ENCODE results near the gene ICE2.

The ICE2 gene

DNA sequence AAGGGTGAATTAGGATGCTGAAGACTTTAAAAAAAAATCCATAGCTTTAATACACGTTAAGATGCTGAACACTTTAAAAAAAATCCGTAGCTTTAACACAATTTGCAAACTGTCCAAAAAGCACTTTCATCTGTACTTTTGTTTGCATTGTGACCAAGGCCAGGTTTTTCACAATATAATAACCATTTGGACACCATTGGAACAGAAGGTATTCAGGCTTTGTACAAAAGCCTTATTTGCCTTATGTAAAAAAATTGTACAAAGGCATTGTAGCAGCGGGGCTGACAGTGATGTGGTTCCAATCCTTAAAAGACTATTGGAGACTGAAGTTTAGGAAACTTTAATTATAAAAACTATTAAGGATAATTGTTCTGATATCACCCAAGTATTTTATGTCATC, 15.2 kb upstream of the ICE2 start:
- H3K36me3 ChIP-seq (replicated peaks; ENCODE audit: low read depth, low read length), result no peaks in the 10 kb centered on the region
- H4K20me1 ChIP-seq (ENCODE audit: insufficient read depth, low read length), result no peaks in the 10 kb centered on the region
- no peak overlapping the region for H3K4me2 ChIP-seq (ENCODE audit: low read length)
- TF ChIP-seq EZH2phosphoT487 (IDR thresholded peaks at IDR 0.05; ENCODE audit: low read depth), result no peak
- TF ChIP-seq, protein P1, sequence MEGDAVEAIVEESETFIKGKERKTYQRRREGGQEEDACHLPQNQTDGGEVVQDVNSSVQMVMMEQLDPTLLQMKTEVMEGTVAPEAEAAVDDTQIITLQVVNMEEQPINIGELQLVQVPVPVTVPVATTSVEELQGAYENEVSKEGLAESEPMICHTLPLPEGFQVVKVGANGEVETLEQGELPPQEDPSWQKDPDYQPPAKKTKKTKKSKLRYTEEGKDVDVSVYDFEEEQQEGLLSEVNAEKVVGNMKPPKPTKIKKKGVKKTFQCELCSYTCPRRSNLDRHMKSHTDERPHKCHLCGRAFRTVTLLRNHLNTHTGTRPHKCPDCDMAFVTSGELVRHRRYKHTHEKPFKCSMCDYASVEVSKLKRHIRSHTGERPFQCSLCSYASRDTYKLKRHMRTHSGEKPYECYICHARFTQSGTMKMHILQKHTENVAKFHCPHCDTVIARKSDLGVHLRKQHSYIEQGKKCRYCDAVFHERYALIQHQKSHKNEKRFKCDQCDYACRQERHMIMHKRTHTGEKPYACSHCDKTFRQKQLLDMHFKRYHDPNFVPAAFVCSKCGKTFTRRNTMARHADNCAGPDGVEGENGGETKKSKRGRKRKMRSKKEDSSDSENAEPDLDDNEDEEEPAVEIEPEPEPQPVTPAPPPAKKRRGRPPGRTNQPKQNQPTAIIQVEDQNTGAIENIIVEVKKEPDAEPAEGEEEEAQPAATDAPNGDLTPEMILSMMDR (IDR thresholded peaks at IDR 0.05; ENCODE audit: low read depth, low read length), result no peak
- H3K9me3 ChIP-seq (ENCODE audit: insufficient read depth, low read length), result no peaks in the 10 kb centered on the region
- H3K9ac ChIP-seq (ENCODE audit: low read length), result no peak overlapping the region
- H3K4me3 ChIP-seq (ENCODE audit: low read length), result no peak overlapping the region
- H3K79me2 ChIP-seq (ENCODE audit: low read length), result no peaks in the 10 kb centered on the region
- no peak overlapping the region for H3K27ac ChIP-seq (ENCODE audit: low read length)
- no peaks in the 10 kb centered on the region for H3K4me1 ChIP-seq (ENCODE audit: low read length)
- no peaks in the 10 kb centered on the region for H3K27me3 ChIP-seq (ENCODE audit: low read depth, low read length)
- no peak overlapping the region for H2AFZ ChIP-seq (ENCODE audit: low read depth, low read length)

DNA sequence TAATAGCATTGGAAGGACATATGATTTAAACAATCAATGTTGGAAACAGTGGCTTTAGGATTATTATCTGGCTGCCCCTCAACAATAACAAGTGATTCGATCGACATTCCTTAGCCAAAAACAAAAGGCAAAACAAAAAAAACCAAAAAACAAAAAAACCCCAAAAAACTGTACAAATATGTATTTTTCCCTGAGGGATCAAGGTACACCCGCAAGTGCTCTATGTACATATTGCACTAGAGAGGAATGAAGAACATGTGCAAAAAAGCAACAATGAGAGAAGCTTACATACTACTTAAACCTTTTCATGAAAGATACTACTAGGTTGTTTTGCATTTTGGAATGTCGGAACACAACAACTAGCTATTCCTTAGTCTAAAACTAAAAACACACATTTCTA, 14.2 kb upstream of the ICE2 start:
- no peak overlapping the region for H3K4me3 ChIP-seq (ENCODE audit: low read length)
- TF ChIP-seq, protein P1 (IDR thresholded peaks at IDR 0.05; ENCODE audit: low read depth, low read length), result no peak
- TF ChIP-seq EZH2phosphoT487 (IDR thresholded peaks at IDR 0.05; ENCODE audit: low read depth), result no peak
- no peaks in the 10 kb centered on the region for H3K4me1 ChIP-seq (ENCODE audit: low read length)
- no peaks in the 10 kb centered on the region for H3K79me2 ChIP-seq (ENCODE audit: low read length)
- no peak overlapping the region for H3K27ac ChIP-seq (ENCODE audit: low read length)
- no peaks in the 10 kb centered on the region for H3K9me3 ChIP-seq (ENCODE audit: insufficient read depth, low read length)
- no peak overlapping the region for H3K9ac ChIP-seq (ENCODE audit: low read length)
- no peaks in the 10 kb centered on the region for H3K27me3 ChIP-seq (ENCODE audit: low read depth, low read length)
- no peaks in the 10 kb centered on the region for H3K36me3 ChIP-seq (replicated peaks; ENCODE audit: low read depth, low read length)
- no peaks in the 10 kb centered on the region for H4K20me1 ChIP-seq (ENCODE audit: insufficient read depth, low read length)
- H2AFZ ChIP-seq (ENCODE audit: low read depth, low read length), result no peak overlapping the region
- H3K4me2 ChIP-seq (ENCODE audit: low read length), result no peak overlapping the region

DNA sequence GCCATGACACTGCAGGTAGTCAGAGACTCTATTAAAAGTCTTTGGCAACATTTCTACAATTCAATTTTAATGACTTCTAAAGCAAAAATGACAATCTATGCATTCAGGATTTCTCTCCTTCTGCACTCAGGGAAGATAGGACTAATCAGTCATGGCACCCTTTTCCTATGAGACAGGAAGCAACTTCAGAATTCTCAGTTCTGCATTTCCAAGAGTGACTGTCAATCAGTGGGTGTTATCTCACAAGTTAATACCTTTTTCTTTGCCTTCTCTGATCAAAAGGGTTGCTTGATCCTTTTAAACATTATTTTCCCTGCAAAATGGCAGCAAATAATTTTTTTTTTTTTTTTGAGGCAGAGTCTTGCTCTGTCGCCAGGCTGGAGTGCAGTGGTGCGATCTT, 7.8 kb upstream of the ICE2 start:
- TF ChIP-seq, protein P1 (IDR thresholded peaks at IDR 0.05; ENCODE audit: low read depth, low read length), result no peak
- TF ChIP-seq EZH2phosphoT487 (IDR thresholded peaks at IDR 0.05; ENCODE audit: low read depth), result no peak

DNA sequence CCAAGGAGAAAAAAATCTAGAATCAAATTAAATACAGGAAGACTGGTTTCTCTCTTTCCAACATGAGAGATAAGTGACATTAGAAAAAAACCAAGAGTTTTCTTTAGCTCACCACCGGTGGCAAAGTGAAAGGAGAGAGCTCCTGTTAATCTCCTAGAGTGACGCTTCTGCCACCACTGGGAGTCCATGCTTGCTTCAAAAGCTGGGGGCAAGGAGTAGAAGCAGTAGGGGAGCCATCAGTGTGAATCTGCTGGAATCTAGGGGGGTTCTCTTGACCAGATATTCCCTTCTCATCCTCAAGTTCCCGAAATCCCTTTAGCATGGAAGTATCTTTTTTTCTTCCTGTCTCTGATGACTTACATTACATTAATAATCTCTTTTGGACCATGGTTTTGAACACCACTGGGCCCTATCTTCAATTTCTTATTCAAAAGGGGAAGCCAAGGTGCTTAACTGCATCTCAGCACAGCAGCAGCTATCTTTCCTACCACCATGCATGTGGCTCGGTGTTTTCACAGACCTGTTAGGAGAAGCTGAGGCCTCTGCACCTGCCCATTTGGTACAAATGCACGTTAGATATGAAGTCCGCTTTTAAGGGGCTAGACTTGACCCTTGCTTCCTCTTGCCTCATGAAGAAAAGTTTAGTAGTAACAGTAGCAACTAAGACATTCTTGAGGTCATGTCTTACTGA, 6.6 kb upstream of the ICE2 start:
- H2AFZ ChIP-seq (ENCODE audit: low read depth, low read length), result no peak overlapping the region
- no peaks in the 10 kb centered on the region for H3K79me2 ChIP-seq (ENCODE audit: low read length)
- H3K9me3 ChIP-seq (ENCODE audit: insufficient read depth, low read length), result no peaks in the 10 kb centered on the region
- H3K4me2 ChIP-seq (ENCODE audit: low read length), result no peak overlapping the region
- H3K9ac ChIP-seq (ENCODE audit: low read length), result no peak overlapping the region
- no peaks in the 10 kb centered on the region for H3K36me3 ChIP-seq (replicated peaks; ENCODE audit: low read depth, low read length)
- no peaks in the 10 kb centered on the region for H4K20me1 ChIP-seq (ENCODE audit: insufficient read depth, low read length)
- H3K4me3 ChIP-seq (ENCODE audit: low read length), result no peak overlapping the region
- H3K4me1 ChIP-seq (ENCODE audit: low read length), result peaks cover 4% of the 10 kb centered on the region; the same call in 1 of the 2 replicates
- TF ChIP-seq, protein P1 (IDR thresholded peaks at IDR 0.05; ENCODE audit: low read depth, low read length), result no peak
- TF ChIP-seq EZH2phosphoT487 (IDR thresholded peaks at IDR 0.05; ENCODE audit: low read depth), result no peak
- H3K27me3 ChIP-seq (ENCODE audit: low read depth, low read length), result no peaks in the 10 kb centered on the region
- H3K27ac ChIP-seq (ENCODE audit: low read length), result no peak overlapping the region

More for the DNA sequence above, 7.8 kb upstream of the ICE2 start:
- Histone ChIP-seq H3K36me3 (replicated peaks; ENCODE audit: low read depth, low read length) (no peaks in the 10 kb centered on the region), H3K27me3 (ENCODE audit: low read depth, low read length) (no peaks in the 10 kb centered on the region), H3K4me3 (ENCODE audit: low read length) (no peak overlapping the region), H3K27ac (ENCODE audit: low read length) (no peak overlapping the region), H3K4me1 (ENCODE audit: low read length) (peaks cover 4% of the 10 kb centered on the region; the same call in 1 of the 2 replicates), H3K4me2 (ENCODE audit: low read length) (no peak overlapping the region), H3K79me2 (ENCODE audit: low read length) (no peaks in the 10 kb centered on the region), H4K20me1 (ENCODE audit: insufficient read depth, low read length) (no peaks in the 10 kb centered on the region), H3K9ac (ENCODE audit: low read length) (no peak overlapping the region), H3K9me3 (ENCODE audit: insufficient read depth, low read length) (no peaks in the 10 kb centered on the region), H2AFZ (ENCODE audit: low read depth, low read length) (no peak overlapping the region)
